Colonic mucosa (tissue), 4 donors: ENCODE results near the gene COMT. TPM values are rescaled to one million over a fixed set of nuclear protein-coding genes. Genes with fewer than 3 reads are reported as not detected.

Source experiments
- DNase-seq: peaks from one replicate; pipeline ENCODE4 v3.0.0-alpha.2; 2020
- H3K27ac ChIP-seq: fragments of 200-600 bp; one replicate; pipeline ENCODE4 v1.8.0; 2021
- H3K27me3 ChIP-seq: fragments of 200-600 bp; one replicate; pipeline ENCODE4 v1.8.0; 2021
- H3K36me3 ChIP-seq: fragments of 200-600 bp; one replicate; pipeline ENCODE4 v1.8.0; 2021
- H3K4me1 ChIP-seq: fragments of 200-600 bp; one replicate; pipeline ENCODE4 v1.8.0; 2021; ENCODE audit warnings: mild to moderate bottlenecking
- H3K4me3 ChIP-seq: fragments of 200-600 bp; one replicate; pipeline ENCODE4 v1.8.0; 2021
- H3K9ac ChIP-seq, 2 donors: one replicate each; pipeline ENCODE4 v1.7.0; 2013; ENCODE audit warnings: control low read depth in 2 of 2, low read depth in 2 of 2, low read length in 2 of 2
- H3K9me3 ChIP-seq: fragments of 200-600 bp; one replicate; pipeline ENCODE4 v1.8.0; 2021
- CTCF ChIP-seq: fragments of 200-600 bp; IDR thresholded peaks from one replicate; pipeline ENCODE4 v1.8.0; 2022; ENCODE audit warnings: antibody characterized with exemption, mild to moderate bottlenecking
- intact Hi-C: fragments of 100-400 bp; cut with DNase I; formaldehyde crosslinking; loops from one replicate; pipeline ENCODE4 v1.14.1; 2022
- total RNA-seq, 2 donors: library from RNA; stranded (reverse); fragmentation: NEBNext Ultra II Directional in 1 of 2; extraction: Animal tissue kit (Norgen Biotek cat#: 25700) in 1 of 2; gene quantifications; one replicate each; pipeline ENCODE4 v1.2.1, GENCODE V29; 2021
- donor health status: healthy.
- donor health status: DM: no; HTN: no; CAD: no.
- donor health status: DM: no; HTN: no; CAD: no.

The COMT gene
- total RNA-seq, 2 donors from 2014 or later: 70.0 to 125 TPM

GRCh38 chr22:19911540-19912270, 29.9 kb upstream of the COMT start:
- Histone ChIP-seq H3K27ac (no peak overlapping the region), H3K4me1 (no peaks in the 10 kb centered on the region), H3K4me3 (no peak overlapping the region), H3K9ac (no peak overlapping the region), H3K36me3 (no peaks in the 10 kb centered on the region), H3K27me3 (no peaks in the 10 kb centered on the region), H3K9me3 (no peaks in the 10 kb centered on the region)
- no peak for TF ChIP-seq CTCF
- intact Hi-C loops: loop anchor here (2.0 kb wide), 1 partner anchor 181 kb away; no protein-coding TSS in a partner anchor
- DNase-seq: no peak

- Histone ChIP-seq H3K4me3 (no peak overlapping the region), H3K27ac (no peak overlapping the region), H3K27me3 (no peaks in the 10 kb centered on the region), H3K36me3 (no peaks in the 10 kb centered on the region), H3K9ac (no peak overlapping the region), H3K9me3 (no peaks in the 10 kb centered on the region), H3K4me1 (no peaks in the 10 kb centered on the region)
- intact Hi-C loops: no loop called here
- TF ChIP-seq CTCF: no peak
- no peak for DNase-seq
Observed at GRCh38 chr22:19912271-19912999, 29.1 kb upstream of the COMT start.

- intact Hi-C loops: no loop called here
- TF ChIP-seq CTCF: no peak
- Histone ChIP-seq H3K36me3 (no peaks in the 10 kb centered on the region), H3K9me3 (no peaks in the 10 kb centered on the region), H3K9ac (no peak overlapping the region), H3K4me1 (no peaks in the 10 kb centered on the region), H3K27ac (no peak overlapping the region), H3K4me3 (no peak overlapping the region), H3K27me3 (no peaks in the 10 kb centered on the region)
- DNase-seq: no peak
Observed at GRCh38 chr22:19913337-19913936, 28.1 kb upstream of the COMT start.

GRCh38 chr22:19914201-19914943, 27.2 kb upstream of the COMT start:
- Histone ChIP-seq H3K36me3 (no peaks in the 10 kb centered on the region), H3K4me3 (no peak overlapping the region)
- intact Hi-C loops: no loop called here

More at GRCh38 chr22:19914201-19914943, 27.2 kb upstream of the COMT start:
- H3K9ac ChIP-seq: no peak overlapping the region
- H3K27me3 ChIP-seq: no peaks in the 10 kb centered on the region
- H3K4me1 ChIP-seq: no peaks in the 10 kb centered on the region
- TF ChIP-seq CTCF: no peak
- no peak for DNase-seq
- no peak overlapping the region for H3K27ac ChIP-seq
- H3K9me3 ChIP-seq: no peaks in the 10 kb centered on the region
